HFF-Myc (cell line): Measurements from ENCODE around the gene MSLN.

ENCODE experiments used
- DNase-seq: peaks from one replicate; pipeline ENCODE4 v3.0.0-alpha.2; 2011; ENCODE audit warnings: low read depth; ENCODE audit errors: extremely low read depth
- H3K4me3 ChIP-seq: replicated peaks from 2 replicates; pipeline ENCODE4 v1.5.1; 2011; ENCODE audit warnings: low read depth, mild to moderate bottlenecking, control low read depth, low read length
- TF ChIP-seq, protein P1 (sequence below): IDR thresholded peaks from 2 replicates; pipeline ENCODE4 v1.5.1; 2012; ENCODE audit warnings: mild to moderate bottlenecking, low read depth, low read length, control low read depth; ENCODE audit errors: missing control alignments

Gene MSLN

DNA sequence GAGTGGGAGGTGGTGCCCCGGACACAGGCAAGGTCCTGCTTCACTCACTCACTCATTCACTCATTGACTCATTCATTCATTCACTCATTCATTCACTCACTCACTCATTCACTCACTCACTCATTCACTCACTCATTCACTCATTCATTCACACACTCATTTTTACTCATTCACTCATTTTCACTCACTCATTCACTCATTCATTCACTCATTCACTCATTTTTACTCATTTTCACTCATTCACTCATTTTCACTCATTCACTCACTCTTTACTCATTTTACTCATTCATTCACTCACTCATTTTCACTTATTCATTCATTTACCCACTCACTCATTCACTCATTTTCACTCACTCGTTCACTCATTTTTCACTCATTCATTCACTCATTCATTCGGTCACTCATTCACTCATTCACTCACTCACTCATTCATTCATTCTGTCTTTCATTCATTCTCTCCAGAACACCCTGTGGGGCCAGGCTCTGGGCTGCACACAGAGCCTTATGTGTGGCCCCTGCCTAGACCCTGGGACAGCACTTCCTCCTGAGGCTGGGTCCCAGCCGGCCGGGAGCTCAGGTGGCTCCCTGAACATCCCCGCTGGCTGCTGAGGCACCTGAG, 18.5 kb downstream of the MSLN start:
- TF ChIP-seq, protein P1, sequence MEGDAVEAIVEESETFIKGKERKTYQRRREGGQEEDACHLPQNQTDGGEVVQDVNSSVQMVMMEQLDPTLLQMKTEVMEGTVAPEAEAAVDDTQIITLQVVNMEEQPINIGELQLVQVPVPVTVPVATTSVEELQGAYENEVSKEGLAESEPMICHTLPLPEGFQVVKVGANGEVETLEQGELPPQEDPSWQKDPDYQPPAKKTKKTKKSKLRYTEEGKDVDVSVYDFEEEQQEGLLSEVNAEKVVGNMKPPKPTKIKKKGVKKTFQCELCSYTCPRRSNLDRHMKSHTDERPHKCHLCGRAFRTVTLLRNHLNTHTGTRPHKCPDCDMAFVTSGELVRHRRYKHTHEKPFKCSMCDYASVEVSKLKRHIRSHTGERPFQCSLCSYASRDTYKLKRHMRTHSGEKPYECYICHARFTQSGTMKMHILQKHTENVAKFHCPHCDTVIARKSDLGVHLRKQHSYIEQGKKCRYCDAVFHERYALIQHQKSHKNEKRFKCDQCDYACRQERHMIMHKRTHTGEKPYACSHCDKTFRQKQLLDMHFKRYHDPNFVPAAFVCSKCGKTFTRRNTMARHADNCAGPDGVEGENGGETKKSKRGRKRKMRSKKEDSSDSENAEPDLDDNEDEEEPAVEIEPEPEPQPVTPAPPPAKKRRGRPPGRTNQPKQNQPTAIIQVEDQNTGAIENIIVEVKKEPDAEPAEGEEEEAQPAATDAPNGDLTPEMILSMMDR, result no peak
- DNase-seq, result no peak

DNA sequence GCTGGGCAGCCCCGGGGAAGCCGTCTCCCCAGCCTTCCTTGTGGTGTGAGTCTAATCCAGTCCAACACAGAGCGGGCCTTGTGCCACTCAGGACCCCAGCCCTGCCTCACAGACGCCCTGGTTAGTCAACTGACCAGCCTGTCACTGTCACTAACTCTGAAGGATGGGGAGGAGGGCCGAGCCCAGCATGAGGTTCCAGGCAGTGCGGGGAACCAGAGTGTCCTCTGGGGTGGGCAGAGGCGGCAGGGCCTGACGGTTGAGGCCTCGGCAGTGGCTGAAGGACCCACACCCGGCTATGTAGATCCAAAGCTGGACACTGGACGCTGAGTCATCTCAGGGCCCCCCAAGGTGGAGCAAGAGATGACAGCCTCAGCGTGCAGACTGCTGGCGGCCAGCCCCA, 19.0 kb downstream of the MSLN start:
- DNase-seq, result no peak
- TF ChIP-seq, protein P1, result no peak
- no peak overlapping the region for H3K4me3 ChIP-seq

More for the DNA sequence above, 18.5 kb downstream of the MSLN start:
- H3K4me3 ChIP-seq, result no peak overlapping the region

DNA sequence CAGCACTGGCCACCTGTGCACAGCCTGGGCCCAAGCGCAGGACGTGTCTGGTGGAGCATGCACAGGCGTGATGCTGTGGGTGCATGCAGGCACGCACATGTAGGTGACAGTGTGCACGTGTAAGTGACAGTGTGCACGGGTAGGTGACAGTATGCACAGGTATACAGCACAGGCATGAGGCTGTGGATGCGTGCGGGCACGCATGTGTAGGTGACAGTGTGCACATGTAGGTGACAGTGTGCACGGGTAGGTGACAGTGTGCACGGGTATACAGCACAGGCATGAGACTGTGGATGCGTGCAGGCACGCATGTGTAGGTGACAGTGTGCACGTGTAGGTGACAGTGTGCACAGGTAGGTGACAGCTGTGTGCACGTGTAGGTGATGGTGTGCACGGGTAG, 19.8 kb downstream of the MSLN start:
- TF ChIP-seq, protein P1, result no peak
- no peak overlapping the region for H3K4me3 ChIP-seq
- DNase-seq, result no peak

DNA sequence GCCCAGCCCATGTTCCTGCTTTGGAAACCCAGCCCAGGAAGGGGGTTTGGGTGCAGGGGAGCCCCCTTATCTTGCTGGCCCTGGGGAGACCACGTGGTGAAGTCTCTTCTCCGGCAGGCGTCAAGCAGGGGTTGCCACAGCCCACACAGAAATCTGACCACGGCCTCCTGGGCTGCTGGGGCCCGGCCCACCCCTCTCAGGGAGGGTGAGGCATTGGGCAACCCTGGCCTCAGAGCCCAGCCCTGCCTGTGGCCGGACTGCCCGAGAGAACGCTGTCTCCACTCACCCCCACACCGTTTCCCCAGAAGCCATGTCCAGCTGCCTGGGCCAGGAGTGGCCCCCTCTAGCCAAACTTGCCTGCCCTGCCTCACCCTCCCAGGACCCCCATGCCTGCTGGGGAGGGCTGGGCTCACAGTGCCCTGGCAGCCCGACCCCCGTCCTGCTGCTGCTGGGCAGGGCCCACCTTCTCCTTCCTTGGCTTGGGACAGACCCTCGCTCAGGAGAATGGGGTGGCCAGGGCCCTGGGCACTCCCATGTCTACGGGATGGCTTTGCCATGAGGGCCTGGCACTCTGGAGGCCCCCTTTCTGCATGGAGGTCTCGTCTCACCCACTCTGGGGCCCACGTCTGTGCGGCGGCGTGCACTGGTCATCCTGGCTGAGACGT, 20.9 kb downstream of the MSLN start:
- H3K4me3 ChIP-seq, result no peak overlapping the region
- TF ChIP-seq, protein P1, result no peak
- DNase-seq, result no peak

DNA sequence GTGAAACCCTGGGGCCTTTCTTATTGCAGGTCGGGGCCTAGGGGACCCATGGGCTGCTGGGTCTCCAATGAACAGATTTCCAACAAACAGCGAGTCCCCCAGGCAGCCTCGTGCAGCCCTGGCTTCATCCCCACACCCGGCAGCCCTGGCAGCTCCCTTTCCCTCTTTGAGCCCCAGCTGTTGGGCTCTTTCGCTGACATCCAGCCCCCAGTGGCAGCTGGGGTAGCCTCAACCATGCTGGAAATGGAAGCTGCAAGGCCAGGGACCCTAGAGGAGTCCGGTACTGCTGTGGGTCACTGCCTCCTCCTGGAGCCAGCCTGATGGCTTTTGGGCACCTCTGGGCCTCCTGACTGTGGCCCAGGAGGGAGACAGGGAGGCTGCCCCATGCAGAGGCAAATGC, 21.7 kb downstream of the MSLN start:
- TF ChIP-seq, protein P1, result no peak
- DNase-seq, result no peak
- H3K4me3 ChIP-seq, result no peak overlapping the region

DNA sequence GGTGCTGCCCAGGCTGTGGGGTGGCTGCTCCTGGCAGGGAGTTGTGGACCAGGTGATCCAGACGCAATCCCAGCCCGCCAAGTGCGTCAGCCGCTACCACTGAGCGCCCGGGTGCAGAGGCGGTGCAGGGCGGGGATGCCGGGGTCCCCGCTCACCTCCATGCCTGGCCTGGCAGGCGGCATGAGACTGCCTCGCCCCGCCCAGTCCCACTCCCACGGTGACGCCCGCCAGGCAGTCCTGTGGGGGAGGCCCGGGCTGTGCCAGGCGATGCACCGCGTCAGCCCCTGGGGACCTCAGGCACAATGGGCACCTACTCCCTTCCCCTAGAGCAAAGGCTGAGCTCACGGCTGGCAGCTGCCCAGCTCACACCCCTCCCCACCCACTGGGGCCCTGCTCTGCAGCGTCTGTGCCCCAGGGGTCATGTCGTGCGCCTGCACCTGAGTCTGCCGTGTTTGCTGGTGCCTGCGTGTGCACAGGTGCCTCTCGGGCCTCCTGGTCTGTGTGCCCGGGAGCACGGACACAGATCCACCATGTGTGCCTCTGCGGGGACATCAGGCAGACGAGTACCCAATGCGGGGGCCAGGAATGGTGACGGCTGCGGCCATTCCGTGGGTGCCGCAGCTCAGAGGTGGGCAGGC, 22.4 kb downstream of the MSLN start:
- no peak overlapping the region for H3K4me3 ChIP-seq
- no peak for DNase-seq
- TF ChIP-seq, protein P1, result no peak
